ENCODE results near the gene SCGB1D4.

SCGB1D4 gene

DNA sequence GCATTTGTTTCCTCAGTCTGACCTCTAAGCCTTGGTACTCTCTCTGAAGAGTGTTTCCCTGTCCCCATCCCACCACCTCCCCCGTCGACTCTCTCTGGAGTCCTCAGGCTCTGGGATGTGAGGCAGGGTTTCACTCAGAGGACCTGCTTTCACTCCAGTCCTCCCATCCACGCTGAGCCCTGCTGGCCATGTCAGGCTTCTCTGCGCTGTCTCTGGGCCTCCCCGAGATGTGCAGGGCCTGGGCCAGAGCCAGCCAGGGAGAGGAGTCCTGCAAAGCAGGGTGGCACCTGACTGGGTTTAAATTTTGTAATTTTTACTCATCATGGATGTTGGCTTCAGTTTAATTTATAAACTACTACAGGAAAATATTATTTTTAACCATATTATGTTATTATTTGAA, 25.6 kb downstream of the SCGB1D4 start:
- DNase-seq = no peak

- no peak for DNase-seq
These were observed 29.1 kb downstream of the SCGB1D4 start, which contains the start of gene SCGB2A2 for GRCh38 chr11:62269654-62270278. Gene SCGB2A2 (plus strand): TSS chr11:62270158. CDS start chr11:62270217, 59 bp downstream.

DNA sequence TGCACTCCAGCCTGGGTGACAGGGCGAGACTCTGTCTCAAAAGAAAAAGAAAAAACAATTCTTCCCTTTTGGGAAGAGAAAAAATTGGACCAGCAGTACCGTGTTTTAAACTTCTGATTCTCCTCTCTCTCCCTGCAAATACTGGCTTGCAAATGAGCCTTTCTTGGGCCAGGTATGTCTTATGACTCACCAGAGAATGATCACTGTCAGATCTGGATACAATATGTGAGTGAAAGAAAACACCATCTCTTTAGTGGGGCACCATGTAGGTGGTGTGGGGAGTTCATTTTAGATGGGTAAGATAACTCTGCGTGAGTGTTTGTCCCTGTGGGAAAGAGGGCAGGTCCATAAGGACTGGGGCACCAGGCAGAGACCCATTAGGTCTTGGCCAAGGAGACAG, 31.3 kb downstream of the SCGB1D4 start:
- no peak for DNase-seq

GRCh38 chr11:62267050-62267449, 31.8 kb downstream of the SCGB1D4 start:
- DNase-seq = no peak

DNA sequence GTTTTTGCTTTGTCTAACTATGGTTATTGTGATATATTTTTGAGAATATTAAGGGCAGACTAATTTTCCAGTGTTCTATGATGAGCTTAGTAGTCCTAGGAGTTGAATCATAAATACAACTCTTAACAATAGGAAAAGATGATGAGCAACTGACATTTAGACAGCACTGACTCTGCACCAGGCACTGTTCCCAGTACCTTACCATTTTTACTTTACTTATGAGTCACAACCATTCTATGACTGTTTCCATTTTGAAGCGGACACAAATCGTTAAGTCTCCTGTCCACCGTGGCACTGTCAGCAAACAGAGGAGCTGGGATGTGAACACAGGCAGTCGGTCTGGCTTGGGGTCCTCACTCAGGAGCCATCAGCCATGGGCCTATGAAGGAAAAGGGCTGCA, 32.3 kb downstream of the SCGB1D4 start:
- DNase-seq = no peak

DNA sequence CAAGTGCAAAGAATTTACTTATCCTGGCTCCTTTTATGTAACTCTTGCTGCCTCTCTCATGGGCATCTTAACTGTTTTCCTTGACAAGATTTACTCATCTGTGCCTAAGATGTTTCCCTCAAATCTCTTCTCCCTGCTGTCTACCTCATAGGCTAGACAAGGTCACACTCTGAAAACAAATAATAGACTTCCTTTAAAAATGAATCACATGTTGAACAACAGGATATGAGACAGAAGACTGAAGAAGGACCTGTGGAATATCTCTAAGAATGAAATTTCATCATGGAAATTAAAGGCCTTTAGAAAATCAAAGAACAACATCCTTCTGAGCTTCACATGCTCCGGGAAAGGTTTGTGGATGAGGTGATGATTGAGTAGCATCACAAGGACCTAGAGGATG, 34.9 kb downstream of the SCGB1D4 start:
- DNase-seq = no peak

- no peak for DNase-seq
These were observed 38.5 kb downstream of the SCGB1D4 start for GRCh38 chr11:62260261-62260953.

- DNase-seq = no peak
These were observed 42.6 kb downstream of the SCGB1D4 start for GRCh38 chr11:62256281-62256680.

- DNase-seq = no peak
These were observed 44.8 kb downstream of the SCGB1D4 start for GRCh38 chr11:62253999-62254542.

GRCh38 chr11:62251698-62252097, 47.2 kb downstream of the SCGB1D4 start:
- no peak for DNase-seq

All from midbrain (tissue), 1 donor.